Endothelial cell of umbilical vein (primary cell): ENCODE measurements around the gene ASMTL.
"Not testable (repeated sequence)": the region's sequence is repeated elsewhere in the genome, so short reads cannot be mapped to it uniquely, and the experiment has no call there.

Experiments
- CTCF ChIP-seq, 2 donors: IDR thresholded peaks; 1 replicate in 1 of 2; 2 replicates in 1 of 2; pipeline ENCODE4 v1.5.1; 2011; ENCODE audit warnings: low read length in 2 of 2, mild to moderate bottlenecking in 2 of 2, moderate library complexity in 2 of 2, control low read depth in 1 of 2, inconsistent platforms in 1 of 2, low read depth in 1 of 2; ENCODE audit not compliant: insufficient read depth in 1 of 2; ENCODE audit errors: extremely low read depth in 1 of 2
- EZH2 ChIP-seq: IDR thresholded peaks from 2 replicates; pipeline ENCODE4 v1.6.1; 2012; ENCODE audit warnings: borderline replicate concordance, low read depth, mild to moderate bottlenecking, moderate library complexity, low read length, inconsistent platforms; ENCODE audit not compliant: severe bottlenecking
- MYC ChIP-seq: IDR thresholded peaks from one replicate; pipeline ENCODE4 v1.6.1; 2011; ENCODE audit warnings: mild to moderate bottlenecking, low read depth, low read length
- POLR2A ChIP-seq: IDR thresholded peaks from 2 replicates; pipeline ENCODE4 v1.6.1; 2012; ENCODE audit warnings: low read depth, mild to moderate bottlenecking, control low read depth, low read length
- POLR2AphosphoS5 ChIP-seq: IDR thresholded peaks from 2 replicates; pipeline ENCODE4 v1.6.1; 2012; ENCODE audit warnings: low read depth, mild to moderate bottlenecking, control low read depth, low read length, moderate library complexity; ENCODE audit not compliant: insufficient read depth

- TF ChIP-seq CTCF (IDR thresholded peaks at IDR 0.05; ENCODE audit: extremely low read depth in 1 of 2, insufficient read depth in 1 of 2, low read depth in 1 of 2, low read length in 2 of 2); POLR2AphosphoS5; POLR2A; EZH2; MYC: not testable (repeated sequence)
Observed at GRCh38 chrX:1426321-1426720, 26.4 kb downstream of the ASMTL start.
